Stimulated activated CD8-positive, alpha-beta memory T cell treated with anti-CD3 and anti-CD28 coated beads, Interleukin-12 subunit alpha, Interleukin-12 subunit beta, amount 100 ng/mL, for 24 hours (primary cell): ENCODE measurements around the gene TRPM1.
A peak's percentile ranks its signal among the peaks of the same experiment; 100 is the strongest.

ENCODE experiments used
- DNase-seq: peaks from one replicate; pipeline ENCODE4 v3.0.0-alpha.2; 2020; ENCODE audit errors: extremely low read depth

TRPM1 gene

DNA sequence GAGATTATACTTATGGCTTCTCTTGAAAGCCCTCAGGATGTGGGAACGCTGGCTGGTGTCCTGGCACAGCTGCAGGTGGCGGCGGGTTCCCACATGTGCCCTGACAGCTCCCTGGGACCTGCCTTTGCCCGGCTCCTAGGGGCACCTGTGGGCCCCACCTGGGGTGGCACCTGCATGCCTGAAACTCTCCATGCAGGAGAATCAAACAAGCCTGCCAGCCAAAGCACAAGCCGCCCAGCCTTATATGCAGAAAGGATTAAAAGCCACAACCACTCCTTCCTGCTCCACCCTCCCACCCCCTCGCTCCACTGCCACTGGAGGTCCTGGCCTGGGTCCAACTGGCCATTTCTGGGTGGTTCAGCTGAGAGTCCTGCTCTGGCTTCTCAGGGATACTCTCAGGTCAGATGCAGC, 18.1 kb downstream of the TRPM1 start:
- no peak for DNase-seq

DNA sequence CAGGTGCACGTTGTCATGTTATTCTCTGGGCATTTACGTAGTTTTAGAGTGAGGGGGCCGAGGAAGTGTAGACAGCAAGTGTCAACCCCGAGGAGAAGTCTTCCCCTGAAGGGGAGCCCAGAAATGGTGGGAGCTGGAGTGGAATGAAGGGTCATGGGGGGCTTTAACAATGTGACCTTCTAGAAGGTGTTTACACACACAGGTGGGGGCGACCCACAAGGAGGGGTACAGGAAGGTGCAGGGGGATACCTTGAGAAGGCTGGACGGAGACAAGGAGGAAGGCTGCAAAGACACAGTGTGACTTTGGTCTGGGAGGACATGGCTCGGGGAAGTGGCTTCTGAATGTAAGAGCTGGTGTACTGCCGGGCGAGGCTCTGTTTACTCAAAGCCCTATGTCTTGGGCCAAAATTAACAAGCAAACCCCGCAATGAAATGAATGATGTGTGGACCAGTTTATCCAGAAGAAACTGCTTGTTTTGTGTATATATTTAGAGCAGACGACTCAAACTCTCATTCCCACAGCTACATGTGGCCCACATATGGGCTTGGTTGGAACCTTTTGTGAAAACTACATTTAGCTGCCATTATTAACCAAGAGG, 18.7 kb downstream of the TRPM1 start:
- DNase-seq, result no peak

DNA sequence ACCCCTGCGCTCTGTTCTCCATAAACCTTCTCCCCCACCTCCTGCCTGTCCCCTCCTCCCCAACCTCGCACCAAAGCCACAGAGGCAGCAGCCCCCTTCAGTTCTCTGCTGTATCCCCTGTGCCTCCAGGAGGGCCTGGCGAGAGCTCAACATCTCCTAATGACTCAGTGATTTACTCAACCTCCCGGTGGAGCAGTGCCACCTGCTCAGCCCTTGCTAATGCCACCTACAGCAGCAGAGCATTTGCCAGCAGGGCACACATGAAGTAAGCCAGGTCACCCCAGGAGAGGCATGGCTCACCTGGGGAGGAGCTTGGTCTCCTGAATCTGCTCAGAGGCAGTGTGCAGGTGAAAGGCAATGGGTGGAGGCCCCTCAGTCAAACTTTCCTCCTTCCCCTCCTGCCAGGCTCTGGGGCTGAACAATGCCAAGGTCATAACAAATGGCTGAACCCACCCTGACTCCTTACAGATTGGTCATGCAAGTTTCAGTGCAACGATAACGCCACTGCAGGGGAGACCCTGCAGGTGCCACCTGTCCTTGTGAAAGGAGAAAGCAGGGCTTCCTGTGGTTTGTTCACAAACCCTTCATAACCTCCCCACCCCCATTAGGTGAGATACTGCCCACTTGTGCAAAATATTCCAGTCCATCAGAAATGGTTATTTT, 19.8 kb downstream of the TRPM1 start:
- no peak for DNase-seq

DNA sequence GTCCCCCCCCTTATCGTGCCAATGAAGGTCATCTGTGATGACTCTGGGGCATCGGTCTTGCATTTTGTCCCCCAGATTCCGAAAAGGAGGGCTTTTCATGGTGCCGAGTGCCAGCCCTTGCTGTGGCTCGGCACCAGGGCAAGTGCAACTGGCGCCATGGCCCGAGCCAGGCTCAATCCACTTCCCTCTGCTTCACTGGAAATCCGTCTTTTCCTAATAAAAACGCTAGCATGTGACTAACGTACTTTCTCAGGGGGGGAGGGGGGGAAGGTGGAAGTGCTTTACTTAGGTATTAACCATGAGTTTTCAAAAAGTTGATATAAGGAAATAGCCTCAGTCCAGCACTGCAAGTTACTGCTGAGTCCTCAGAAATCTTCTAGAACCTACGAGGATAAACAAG, 20.5 kb downstream of the TRPM1 start:
- no peak for DNase-seq

DNA sequence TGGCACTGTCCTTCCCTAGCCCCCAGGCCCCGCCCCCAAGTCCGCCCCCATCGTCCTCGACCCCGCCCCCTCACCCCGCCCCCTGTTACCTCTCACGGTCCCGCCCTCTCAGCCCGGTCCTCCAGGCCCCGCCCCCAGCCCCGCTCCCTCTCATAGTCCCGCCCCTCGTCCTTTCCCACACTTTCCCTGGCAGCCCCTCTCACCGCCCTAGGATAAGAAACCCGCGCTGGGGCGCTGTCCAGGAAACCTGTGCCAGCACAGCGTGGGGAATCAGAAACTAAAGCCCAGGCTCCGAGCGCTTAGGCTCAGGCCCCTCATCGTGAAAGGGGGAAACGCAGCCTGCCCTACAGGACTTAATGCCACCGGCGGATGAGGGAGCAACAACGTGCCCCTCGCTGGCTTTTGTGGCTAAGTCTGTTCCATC, 20.9 kb downstream of the TRPM1 start:
- DNase-seq, result peak; percentile 5

DNA sequence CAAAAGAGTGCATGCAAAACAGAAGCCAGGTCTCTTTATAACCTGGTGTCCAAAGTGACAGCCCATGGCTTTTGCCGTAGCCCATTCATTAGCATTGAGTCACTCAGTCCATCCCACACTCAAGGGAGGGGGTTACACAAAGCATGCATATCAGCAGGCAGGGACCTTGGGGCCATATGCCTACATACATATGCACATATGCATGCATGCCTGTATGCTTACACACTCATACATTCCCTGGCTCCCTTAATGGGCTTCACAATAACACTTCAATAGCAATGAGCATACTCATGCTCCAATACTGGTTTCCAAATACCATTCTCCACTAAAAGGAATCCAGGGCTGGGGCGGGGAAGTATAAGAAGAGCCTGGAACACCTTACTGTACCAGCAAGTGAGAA, 22.0 kb downstream of the TRPM1 start:
- no peak for DNase-seq

DNA sequence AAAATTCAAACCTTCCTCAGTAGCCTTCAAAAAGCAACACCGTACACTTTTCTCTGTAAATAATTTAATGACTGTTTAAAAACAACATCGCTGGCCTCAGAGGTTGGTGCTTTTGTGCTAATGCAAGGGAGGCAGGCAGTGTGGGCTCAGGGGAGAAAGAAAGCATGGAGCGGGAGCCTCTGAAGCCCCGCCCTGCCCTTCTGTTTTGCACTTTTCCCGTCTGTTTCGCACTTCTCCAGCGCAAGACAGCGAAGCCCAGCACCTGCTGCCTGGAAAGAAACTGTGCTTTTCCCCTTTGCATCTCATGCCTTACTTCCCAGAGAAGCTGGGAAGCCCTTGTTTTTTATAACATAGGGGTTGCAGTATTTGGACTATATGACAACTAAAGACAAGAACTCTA, 23.1 kb downstream of the TRPM1 start:
- no peak for DNase-seq

DNA sequence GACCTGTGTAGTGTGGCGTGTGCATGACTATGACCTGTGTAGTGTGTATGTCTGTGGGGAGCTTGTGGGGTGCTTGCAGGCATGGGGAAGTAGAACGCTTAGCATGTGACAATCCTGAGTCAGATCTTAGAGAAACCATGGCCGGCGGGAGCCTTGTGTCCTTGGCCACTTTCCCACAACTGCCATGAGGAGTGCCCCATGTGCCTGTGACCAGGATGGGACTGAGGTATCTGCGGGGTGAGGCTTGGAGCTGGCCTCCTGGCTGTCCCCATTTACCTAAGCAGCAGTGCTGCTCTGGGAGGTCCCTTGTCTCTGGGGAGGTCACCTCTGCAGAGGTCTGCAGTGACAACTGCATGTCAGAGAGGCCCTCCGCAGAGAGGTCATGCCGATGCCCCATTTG, 23.6 kb downstream of the TRPM1 start:
- DNase-seq, result no peak

DNA sequence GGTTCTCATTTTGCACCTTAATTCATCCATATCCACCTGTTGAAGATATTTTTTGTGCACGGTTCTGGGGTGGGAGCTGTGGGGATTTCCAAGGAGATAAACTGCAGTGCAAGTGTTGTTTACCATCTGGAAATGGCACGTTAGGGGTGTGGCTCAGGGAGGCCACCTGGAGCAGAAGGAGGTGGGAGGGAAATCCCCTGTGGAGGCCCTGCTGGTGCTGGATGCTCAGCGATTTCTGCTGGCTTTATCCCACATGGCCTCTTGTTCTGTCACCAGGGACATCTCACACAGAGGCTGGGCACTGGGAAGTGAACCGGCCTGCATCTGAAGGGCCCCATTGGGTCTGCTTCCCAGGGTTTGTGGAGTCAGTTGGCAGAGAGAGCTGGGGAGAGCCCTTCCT, 24.3 kb downstream of the TRPM1 start:
- no peak for DNase-seq

DNA sequence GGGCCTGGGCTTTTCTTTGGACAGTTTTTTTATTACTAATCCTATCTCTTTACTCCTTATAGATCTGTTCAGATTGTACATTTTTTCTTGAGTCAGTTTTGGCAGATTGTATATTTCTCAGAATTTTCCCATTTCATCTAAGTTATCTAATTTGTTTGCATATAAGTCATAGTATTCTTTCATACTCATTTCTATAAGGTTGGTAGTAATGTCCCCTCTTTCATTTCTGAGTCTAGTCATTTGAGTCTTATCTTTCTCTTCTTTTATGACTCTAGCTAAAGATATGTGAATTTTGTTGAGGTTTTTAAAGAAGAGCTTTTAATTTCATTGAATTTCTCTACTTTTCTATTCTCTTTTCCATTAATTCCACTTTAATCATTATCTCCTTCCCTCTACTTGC, 27.2 kb downstream of the TRPM1 start:
- no peak for DNase-seq

DNA sequence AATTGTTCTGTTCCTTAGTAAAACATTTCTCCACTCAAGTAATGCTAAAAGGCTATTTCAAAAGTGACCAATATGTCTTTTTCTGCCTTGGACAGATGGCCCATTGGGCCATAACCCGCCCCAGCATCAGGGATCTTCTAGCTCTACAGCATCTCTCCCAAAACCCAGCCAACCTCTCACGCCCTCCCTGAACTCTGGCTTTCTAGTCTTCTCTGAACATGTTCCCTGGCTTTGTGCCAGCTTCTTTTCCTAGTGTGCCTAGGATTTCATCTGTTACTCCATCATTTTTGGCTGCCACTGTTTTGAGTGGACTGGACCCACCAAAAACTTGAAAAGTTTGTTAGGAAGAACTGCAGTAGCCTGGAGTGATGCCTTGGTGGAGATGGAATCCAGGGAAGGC, 30.7 kb downstream of the TRPM1 start:
- DNase-seq, result no peak

DNA sequence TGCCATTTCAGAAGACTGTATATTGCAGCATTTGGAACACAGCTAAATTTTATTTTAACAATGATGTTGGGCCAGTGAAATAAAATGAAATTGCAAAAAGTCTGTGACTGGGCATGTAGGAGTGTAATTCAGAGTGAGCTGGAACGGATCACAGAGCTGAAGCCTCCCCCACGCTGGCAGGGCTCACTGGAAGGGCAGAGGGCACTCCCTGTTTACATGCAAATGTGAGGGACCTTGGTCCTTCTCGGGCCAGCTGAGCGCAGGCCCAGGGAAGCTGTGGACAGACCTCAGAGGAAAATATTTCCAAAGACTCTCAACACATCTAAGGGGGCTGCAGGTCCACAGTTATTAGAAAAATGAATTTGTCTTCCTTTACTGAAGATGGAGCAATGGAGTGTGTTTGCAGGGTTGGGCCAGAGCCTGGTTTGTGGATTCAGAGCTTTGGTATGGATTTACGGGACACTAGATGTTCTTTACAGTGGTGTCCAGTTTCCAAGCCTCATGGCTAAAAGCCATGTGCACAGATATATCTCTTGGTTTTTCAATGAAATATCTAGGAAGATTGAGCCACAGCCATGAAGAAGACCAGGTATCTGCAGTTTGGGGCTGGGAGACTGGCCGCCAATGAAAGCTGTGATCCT, 32.0 kb downstream of the TRPM1 start:
- DNase-seq, result no peak

DNA sequence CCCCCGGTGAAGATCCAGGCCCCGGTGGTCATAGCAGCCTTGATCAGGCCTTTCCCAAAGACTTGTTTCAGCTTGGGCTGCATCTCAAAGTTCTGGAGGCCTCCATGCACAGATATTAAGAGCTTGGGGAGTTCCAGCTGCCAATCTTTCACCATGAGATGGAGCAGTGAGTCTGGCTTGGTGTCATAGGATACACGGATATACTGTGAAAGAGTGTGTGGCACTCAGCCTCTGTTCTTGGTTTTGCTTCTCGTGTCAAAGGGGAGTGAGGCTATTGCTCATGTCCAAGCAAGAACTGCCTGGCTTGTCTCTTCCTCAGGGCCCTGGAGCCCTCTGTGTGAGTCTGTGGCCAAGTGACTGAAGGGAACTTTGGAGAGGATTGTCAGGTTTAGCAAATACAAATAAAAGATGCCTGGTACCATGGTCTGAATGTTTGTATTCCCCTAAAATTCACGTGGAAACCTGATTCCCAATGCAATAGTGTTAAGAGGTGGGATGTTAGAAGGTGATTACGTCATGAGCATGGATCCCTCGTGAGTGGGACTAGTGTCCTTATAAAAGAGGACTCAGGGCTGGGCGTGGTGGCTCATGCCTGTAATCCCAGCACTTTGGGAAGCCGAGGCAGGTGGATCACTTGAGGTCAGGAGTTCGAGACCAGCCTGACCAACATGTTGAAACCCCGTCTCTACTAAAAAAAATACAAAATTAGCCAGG, 33.5 kb downstream of the TRPM1 start:
- DNase-seq, result no peak

DNA sequence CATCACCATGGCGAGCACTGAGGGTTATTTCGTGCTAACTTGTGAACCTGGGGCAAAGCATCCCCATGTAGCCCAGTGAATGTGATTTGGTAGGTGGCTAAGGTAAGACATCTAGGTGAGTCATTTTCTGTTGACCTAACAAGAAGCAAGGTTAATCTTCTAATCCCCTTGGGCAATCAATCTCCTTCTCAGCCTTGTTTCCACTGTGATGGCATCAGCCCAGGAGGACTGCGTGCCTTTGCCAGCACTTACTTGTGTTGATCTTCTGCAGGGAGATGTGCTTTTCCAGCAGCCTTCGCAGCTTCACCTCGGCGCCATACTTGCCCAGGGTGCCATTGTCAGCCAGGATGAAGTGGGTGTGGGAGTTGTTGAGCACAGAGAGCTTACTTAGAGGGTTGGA, 35.7 kb downstream of the TRPM1 start:
- no peak for DNase-seq

DNA sequence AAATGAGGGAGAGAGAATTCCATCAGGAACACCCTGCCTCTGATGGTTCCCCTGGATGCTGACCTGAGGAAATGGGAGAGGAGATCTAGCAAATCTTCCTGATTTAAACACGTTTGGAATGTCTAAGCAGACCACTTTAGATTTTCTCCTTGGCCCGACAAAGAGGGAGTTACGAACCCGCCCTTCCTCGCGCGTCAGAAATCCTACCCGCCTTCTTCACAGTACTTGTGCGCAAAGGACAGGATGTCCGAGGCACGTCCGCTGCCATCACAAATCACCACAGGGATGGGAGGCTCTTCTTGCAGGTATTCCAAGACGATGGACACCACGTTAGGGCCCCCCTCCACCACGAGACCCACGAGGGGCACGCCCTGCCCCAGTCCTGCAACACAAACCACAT, 38.6 kb downstream of the TRPM1 start:
- no peak for DNase-seq

DNA sequence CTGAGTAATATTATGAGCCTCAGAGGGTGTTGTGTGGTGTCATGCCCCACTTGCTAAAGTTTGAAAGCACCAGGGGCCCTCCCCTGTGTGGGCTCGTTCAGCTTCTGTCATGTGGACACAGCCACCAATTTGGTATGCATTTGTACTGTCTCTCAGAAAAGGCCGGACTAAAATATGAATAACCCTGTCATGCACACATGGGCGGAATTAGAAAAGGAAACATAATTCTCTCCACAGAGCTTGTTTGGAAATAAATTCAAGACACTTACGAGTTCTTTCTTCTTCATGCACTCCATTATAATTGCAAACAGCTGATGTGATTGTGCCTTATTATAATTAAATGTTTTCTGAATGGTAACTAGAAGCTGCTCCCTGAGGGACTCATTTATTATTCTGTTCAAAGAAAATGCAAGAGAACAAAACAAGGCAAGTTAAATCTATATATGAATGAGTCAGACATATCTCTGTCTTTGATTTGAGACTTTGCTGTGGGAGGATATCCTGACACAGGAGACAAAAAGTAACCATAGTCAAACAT, 39.1 kb downstream of the TRPM1 start:
- no peak for DNase-seq

DNA sequence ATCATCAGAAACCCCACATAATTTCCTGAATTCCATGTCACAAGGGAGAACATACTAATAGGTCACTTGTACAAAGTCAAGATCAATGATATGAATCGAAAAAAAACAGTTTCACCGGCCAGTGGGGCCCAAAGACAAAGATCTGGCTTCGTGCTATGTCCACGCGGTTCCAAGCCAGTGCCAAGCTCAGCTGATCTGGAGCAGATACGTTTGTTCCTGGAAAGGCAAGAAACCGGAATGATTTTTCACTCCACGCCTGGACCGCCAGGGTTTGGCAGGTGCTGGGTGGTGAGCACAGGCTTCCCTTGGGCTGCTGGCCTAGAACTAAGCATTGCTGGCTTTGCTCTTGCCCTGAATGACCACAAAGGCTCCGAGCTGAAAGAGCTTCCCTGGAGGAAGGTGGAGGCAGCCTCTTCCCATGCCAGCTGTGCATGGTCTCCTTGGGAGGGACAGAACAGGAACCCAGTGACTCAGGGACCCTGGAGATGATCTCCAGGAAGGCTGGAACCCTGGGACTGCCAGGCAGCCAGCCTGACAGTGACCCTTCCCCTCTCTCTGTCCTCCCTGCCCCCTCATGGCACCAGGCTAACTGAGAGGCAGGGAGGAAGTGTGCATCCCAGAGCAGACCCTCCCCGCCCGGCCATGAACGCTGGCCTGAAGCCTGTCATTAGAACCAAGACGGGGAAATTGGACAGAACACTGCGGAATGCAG, 40.9 kb downstream of the TRPM1 start:
- no peak for DNase-seq

DNA sequence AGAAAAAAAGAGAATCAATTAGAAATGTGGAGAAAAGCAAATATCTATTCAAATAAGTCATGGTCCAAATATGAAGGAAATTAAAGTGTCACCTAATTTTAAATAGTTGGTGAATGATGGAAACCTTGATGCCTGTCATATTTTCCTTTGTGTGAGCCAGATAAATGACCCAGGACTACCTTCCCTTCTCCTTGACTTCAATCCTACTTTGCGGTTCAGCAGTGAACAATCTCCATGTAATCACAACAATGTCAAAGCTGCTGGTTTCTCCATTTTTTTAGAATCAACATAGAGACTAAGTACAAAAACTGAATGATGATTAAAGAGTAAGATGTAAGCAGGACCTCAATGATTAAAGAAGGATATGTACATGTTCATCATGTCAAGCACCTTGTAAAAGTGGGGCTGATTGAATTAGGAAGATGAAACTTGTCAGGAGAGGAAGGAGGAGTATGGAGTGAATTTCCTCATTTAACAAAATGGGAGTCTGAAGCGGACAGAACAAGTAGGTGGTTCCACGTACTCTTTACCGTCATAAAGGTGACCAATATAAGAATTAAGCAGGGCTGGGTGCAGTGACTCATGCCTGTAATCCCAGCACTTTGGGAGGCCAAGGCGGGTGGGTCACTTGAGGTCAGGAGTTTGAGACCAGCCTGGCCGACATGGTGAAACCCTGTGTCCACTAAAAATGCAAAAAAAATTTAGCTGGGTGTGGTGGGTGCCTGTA, 43.1 kb downstream of the TRPM1 start:
- DNase-seq, result no peak

DNA sequence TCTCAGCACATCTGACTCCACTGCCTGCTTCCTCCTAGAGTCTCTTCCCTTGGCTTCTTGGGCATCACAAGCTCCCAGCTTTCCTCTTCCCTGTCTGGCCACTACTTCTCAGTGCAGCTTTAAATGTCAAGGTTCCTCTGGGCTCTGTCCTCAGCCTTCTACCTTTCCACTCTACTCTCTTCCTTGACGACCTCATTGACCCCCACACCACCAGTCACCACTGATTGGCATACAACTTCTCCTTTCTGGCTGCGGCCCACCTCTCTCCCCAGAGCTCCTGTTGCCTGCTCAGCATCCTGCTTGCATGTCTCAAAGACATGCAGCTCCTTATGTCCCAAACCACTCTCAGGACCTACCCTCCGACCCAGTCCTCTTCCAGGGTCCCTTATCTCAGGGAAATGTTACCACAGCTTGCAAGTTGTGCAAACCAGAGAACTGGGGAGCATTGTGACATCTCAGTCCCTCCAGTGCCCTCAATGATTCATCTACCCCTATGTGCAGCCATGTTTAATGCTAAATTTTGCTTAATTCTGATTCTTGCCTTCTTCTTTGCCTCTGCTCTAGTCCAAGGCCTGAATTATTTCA, 49.9 kb downstream of the TRPM1 start:
- DNase-seq, result no peak

DNA sequence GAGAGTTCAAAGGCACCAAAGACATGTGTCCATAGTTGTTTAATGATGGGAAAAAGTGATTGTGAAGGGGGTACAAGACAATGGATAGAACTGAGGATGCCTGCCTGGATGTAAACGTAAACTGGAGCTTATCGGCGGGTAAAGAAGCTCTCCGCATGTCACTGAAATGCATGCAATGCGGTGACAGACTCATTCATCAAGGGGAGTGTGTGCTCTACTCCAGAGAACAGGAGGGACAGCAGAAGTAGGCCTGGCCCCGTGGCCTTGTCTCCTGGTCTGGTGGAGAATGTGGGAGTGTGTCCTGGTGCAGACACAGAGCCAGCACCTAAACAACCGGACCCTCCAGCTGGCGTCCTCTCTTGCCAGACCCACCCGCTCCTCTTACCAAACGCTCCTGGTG, 50.6 kb downstream of the TRPM1 start:
- DNase-seq, result no peak
